HG03060 (cell line): ENCODE data around the gene PARD3.
A peak's percentile ranks its signal among the peaks of the same experiment; 100 is the strongest.
"Not testable (repeated sequence)": the region's sequence is repeated elsewhere in the genome, so short reads cannot be mapped to it uniquely, and the experiment has no call there.

ENCODE experiments used
- ATAC-seq: cut with Tn5 transposase; IDR thresholded peaks from one replicate; pipeline ENCODE4 v1.9.1; 2021; ENCODE audit warnings: low read depth, moderate number of reproducible peaks; ENCODE audit not compliant: unreplicated experiment

PARD3 gene

GRCh38 chr10:34815185-34816084, at the start of gene PARD3:
Gene PARD3 (minus strand): TSS chr10:34815296. CDS start chr10:34814995, 301 bp downstream.
- no peak for ATAC-seq

- ATAC-seq = no peak
Observed at GRCh38 chr10:34864149-34865067, 49.3 kb upstream of the PARD3 start.

- no peak for ATAC-seq
Observed at GRCh38 chr10:34862892-34863291, 47.8 kb upstream of the PARD3 start.

- ATAC-seq = no peak
Observed at GRCh38 chr10:34861293-34862021, 46.4 kb upstream of the PARD3 start.

GRCh38 chr10:34859170-34859569, 44.1 kb upstream of the PARD3 start:
- no peak for ATAC-seq

GRCh38 chr10:34858003-34858402, 42.9 kb upstream of the PARD3 start:
- ATAC-seq = no peak

- ATAC-seq = no peak
Observed at GRCh38 chr10:34854147-34854601, 39.1 kb upstream of the PARD3 start.

- no peak for ATAC-seq
Observed at GRCh38 chr10:34853357-34853756, 38.3 kb upstream of the PARD3 start.

GRCh38 chr10:34850558-34850957, 35.5 kb upstream of the PARD3 start:
- ATAC-seq = no peak

- no peak for ATAC-seq
Observed at GRCh38 chr10:34850036-34850435, 34.9 kb upstream of the PARD3 start.

- ATAC-seq = no peak
Observed at GRCh38 chr10:34845070-34845469, 30.0 kb upstream of the PARD3 start.

- ATAC-seq = no peak
Observed at GRCh38 chr10:34844448-34844847, 29.4 kb upstream of the PARD3 start.

- ATAC-seq = not testable (repeated sequence)
Observed at GRCh38 chr10:34843470-34843869, 28.4 kb upstream of the PARD3 start.

- no peak for ATAC-seq
Observed at GRCh38 chr10:34838366-34838900, 23.3 kb upstream of the PARD3 start.

GRCh38 chr10:34835908-34836508, 20.9 kb upstream of the PARD3 start:
- peak; percentile 63 for ATAC-seq

GRCh38 chr10:34834274-34834673, 19.2 kb upstream of the PARD3 start:
- no peak for ATAC-seq

GRCh38 chr10:34830217-34830822, 15.2 kb upstream of the PARD3 start:
- ATAC-seq = no peak

- ATAC-seq = no peak
Observed at GRCh38 chr10:34826857-34827766, 12.0 kb upstream of the PARD3 start.
